NOMO-1 treated with DMSO at 0.1 percent for 48 hours (cell line): Measurements from ENCODE around the gene LTBP3.

Source experiments
- DNase-seq: peaks from one replicate; lab custom pipeline; 2025; ENCODE audit not compliant: unreplicated experiment; lab: John Stamatoyannopoulos, UW

LTBP3 gene

DNA sequence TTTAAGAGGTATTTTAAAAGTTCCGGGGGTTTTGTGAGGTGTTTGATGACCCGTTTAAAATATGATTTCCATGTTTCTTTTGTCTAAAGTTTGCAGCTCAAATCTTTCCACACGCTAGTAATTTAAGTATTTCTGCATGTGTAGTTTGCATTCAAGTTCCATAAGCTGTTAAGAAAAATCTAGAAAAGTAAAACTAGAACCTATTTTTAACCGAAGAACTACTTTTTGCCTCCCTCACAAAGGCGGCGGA is 59.5 kb downstream of the LTBP3 start:
- DNase-seq: no peak

DNA sequence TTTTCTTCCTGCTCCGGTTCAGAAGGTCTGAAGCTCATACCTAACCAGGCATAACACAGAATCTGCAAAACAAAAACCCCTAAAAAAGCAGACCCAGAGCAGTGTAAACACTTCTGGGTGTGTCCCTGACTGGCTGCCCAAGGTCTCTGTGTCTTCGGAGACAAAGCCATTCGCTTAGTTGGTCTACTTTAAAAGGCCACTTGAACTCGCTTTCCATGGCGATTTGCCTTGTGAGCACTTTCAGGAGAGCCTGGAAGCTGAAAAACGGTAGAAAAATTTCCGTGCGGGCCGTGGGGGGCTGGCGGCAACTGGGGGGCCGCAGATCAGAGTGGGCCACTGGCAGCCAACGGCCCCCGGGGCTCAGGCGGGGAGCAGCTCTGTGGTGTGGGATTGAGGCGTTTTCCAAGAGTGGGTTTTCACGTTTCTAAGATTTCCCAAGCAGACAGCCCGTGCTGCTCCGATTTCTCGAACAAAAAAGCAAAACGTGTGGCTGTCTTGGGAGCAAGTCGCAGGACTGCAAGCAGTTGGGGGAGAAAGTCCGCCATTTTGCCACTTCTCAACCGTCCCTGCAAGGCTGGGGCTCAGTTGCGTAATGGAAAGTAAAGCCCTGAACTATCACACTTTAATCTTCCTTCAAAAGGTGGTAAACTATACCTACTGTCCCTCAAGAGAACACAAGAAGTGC is 60.0 kb downstream of the LTBP3 start:
- peak; percentile 67 for DNase-seq

DNA sequence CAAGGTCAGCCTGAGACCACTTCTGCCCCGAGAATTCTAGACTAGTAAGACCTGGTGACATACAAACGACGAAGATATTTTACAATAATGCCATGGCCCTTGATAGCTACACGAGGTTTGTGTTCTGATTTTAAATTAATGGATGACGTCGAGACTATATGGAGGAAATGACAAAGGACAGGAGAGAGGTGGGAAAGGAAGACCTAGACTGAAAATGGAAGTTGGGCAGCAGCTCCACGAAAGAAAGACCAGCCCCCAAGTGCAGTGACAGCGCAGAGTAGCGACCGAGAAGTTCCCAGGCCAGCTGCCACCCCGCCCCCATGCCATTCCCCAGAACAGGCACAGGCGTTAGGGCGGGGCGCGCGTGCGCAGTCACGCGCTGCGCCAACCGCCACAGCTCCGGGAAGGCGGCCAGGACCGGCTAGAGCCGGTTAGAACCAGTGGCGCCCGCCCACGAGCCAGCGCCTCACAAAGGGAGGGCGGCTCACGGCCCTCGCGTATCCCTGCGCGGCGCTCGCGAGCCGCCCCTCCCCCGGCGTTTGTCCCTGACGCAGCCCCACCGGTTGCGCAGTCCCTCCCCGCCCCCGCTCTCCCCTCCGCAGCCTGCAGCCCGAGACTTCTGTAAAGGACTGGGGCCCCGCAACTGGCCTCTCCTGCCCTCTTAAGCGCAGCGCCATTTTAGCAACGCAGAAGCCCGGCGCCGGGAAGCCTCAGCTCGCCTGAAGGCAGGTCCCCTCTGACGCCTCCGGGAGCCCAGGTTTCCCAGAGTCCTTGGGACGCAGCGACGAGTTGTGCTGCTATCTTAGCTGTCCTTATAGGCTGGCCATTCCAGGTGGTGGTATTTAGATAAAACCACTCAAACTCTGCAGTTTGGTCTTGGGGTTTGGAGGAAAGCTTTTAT is 60.8 kb downstream of the LTBP3 start:
- peak; percentile 98 for DNase-seq

DNA sequence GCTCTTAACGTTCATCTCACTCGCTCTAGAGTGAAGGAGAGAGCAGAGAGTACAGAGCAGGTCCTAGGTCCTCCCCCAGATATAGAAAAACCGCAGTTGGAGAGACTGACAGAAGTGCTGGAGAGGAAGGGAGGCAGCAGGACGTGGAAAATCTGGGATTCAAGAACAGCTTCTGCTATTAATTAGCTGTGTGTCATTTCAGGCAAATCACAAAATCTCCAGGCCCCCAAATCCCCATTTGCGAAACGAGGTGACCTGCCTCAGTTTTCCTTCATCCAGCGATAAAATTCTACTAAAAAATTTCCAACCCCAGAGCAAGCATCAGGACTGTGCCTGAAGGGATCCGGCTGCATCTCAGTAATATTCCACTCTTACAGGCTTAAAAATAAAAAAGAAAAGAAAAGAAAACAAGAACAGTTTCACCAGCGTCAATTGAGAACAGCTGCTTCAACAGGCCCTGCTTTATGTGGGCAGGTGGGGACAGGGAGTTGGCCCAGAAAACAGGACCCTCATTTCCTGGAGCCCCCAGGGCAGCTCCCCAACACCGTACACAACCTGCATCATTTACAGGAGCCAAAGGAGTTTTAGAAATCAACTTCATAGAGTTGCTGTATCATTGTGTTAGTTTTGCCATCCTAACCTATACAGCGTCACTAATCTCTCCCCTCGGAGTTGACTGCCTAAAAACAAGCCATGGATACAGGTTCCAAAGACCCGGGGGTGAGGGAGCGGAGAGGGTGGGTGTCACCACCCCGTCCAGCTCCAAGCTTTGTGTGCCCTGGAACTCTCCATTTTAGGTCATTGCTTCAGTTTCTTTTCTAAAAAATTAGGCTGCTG is 61.6 kb downstream of the LTBP3 start:
- no peak for DNase-seq

DNA sequence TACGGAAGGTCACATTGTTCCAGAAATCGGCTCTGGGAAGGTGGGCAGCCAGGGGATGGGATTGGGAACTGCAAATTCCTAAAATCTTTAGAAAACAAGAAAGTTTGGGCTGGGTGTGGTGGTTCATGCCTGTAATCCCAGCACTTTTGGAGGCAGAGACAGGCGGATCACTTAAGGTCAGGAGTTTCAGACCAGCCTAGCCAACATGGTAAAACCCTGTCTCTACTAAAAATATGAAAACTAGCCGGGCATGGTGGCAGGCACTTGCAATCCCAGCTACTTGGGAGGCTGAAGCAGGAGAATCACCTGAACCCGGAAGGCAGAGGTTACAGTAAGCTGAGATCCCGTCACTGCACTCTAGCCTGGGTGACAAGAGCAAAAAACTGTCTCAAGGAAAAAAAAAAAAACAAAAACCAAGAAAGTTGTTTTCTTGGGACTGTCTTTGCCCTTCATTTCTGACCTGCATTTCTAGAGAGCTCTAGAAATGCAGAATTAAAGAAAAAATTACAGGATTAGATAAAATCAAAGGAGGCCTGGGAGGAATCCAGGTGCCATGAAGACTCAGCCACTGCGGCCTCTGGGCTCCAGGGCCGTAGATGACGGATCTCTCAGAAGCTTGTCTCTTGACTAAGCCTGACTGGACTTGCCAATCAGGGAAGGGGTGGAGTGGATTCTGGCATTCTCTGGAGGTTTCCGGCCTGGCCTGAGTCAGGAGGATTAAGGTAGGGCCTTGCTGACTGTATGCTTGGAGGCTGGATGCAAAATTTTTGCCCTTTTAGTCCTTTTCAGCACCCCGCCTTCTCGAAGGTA is 64.6 kb downstream of the LTBP3 start:
- DNase-seq: no peak

DNA sequence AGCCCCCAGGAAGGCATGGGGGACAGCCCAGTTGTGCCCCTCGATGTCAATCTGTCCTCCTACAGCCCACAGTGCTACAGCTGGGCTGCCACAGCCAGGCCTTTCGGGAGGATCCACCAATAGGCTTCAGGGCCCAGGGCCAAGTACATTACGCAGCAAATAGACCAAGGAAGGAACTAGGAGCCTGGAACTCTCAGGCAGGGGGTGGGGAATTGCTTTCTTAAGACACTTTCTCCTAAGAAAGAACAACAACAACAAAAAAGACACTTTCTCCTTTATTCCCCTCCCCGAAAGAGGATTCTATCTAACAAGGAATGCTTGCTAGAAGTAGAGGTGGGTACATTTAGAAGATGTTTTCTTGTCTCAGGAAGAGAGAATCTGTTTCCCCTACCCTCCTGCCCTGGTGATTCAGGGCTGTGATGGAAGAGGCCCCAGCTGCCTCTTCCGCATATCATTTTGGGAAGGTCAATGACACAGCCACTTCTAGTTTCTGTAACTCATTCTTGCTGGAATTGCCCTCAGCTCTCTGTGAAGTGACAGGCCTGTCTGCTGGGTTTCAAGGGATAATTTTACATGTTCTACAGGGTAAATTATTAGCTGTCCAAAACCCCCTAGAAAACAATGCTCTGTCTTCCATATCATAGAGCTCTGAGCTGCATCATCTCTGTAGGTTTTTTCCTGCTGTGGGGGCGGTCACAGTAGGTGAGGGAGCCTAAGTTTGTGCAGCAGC is 65.4 kb downstream of the LTBP3 start:
- DNase-seq: peak; percentile 67

DNA sequence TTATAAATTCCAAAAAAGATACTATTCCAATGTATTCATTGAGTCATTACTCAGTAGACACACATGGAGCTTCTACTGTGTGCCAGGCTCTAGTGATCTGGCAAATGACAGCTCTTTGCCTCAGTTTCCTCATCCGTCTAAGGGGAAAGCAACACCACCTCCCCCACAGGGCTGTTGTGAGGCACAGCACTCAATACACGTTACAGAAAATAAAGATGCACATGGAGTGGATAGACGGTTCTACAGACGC is 65.8 kb downstream of the LTBP3 start:
- DNase-seq: no peak

DNA sequence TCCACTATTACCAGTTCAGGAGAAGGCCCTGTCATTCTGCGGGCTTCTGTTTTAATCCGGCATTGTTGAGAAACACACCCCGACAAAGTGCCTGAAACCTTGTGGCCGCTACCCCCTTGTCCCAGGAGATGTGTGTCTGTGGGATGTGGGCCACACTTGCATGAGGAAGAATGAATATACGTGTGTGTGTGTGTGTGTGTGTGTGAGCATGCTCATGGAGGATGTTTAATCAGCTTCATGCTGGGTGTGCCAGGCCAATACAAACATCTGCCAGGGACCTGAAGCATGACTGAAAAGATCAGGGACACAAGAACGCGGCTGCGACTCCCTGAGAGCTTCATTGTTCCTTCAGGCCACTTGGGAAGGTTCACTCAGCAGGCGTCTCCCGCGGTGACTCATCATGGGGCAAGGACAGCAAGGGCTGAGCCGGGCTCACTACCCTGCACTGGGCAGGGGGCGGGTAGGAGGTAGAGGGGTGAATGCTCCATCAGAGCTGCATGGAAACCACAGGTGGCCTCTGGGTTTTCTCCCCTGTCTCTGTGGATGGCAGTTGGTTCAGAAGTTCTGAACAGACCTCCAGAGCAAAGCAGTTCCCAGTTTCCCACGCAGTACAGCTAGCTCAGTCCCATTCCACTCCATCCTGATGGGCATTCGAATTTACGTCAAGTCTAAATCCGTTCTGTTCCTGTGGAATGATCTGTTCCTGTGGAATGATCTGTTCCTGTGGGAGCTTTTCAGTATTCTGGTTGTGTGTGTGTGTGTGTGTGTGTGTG is 66.4 kb downstream of the LTBP3 start:
- peak; percentile 14 for DNase-seq

DNA sequence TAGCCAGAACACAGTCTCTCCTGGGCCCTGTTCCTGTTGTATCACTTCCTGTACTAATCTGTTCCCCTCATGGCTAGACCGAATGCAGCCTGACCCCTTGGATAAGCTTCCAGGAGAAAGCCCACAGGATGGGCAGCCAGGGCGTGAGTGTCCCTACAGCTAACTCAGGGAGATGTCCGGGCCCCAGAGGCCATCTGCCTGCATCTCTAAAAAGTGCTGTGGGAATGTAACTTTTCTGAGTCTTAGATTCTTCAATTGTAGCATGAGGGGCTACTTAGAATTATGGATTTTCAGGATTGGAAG is 67.0 kb downstream of the LTBP3 start:
- no peak for DNase-seq

DNA sequence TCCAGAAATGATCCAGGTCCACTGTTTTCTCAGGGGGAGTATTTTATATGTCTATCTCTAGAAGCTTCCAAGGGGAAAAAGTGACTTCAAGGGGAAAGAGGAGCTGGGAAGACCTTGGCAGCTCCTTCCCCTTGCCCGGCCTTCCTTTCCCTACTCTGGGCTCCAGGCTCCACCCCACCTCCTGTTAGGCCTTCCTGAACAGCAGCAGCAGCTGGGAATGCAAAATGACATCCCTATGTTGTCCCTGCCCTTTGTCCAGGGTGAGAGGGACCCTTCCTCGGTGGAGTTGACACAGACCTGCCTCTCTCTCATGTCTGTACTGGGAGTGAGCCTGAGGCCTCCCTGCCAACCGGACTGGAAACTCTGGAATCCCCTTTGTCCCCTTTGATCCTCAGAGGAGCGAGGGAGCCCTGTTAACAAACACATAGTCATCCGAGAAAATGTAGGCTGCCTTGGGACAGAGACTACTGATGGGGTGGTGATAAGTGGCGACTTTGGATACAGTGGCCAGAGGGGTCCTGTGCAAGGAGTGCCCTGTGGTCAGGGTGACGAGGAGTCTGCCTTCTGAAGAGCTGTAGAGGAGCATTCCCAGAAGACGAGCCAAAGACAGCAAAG is 68.3 kb downstream of the LTBP3 start:
- DNase-seq: no peak

DNA sequence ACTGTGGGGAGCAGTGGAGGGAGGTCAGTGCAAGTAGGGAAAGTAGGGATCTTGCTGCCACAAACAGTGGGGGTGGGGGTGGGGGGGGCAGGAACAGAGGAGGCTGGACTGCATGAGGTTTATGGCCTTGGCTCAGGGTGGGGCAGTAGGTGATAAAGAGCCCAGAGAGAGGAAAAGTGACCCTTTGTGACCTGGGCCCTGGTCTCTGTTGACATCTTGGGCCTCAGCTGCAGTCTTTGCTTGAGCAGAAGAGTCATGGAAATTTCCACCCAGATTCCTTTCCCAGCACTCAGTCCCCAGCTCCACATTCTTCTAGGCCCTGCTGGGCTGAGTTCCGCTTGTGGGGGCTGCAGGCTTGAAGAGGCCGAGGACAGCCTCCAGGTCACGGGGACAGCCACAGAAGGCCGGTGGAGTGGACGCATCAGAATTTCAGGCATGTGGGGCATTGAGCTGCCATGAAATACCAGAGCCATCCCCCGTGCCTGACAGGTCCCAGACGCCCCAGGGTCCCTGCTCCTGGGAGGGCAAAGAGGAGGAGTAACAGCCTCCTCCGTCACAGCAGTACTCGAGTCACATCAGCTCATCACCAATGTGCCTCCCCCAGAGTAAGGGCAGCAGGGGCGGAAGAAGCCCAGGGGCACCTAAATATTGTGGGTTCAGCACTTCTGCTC is 69.0 kb downstream of the LTBP3 start:
- no peak for DNase-seq
